ENCODE measurements around the gene TMA7.

Gene TMA7

GRCh38 chr3:48439820-48440589 is at the start of gene TMA7, which contains the start of gene CCDC51:
Gene TMA7, plus strand, starts transcription at chr3:48440257. Its CDS starts 40 bp downstream, at chr3:48440297.
Gene CCDC51, minus strand, starts transcription at chr3:48440119. Its CDS starts 4,991 bp downstream, at chr3:48435128.
- TF ChIP-seq GATA3 (IDR thresholded peaks at IDR 0.05; ENCODE audit: low read depth, low read length) (no peak), GATA2 (IDR thresholded peaks at IDR 0.05; ENCODE audit: low read depth, low read length) (peak; percentile 61)

DNA sequence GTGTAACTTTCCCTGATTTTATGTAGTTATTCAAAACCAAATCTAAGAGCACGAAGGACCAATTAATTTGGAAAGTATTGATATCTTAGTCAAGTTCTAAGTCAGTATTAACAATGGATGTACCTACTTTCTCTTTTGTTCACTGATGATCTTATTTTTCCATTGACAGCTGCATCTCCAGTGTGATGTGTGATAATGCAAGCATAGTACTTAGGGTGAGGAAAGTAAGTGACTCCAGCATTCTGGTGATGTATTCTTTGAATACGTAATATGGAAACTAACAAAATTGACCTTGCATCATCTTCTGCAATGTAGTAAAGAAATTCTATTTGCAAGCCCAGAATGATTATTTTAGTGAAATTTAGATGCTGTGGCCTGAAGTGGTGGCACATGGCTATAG is 45.7 kb upstream of the TMA7 start:
- TF ChIP-seq GATA3 (IDR thresholded peaks at IDR 0.05; ENCODE audit: low read depth, low read length) (no peak), GATA2 (IDR thresholded peaks at IDR 0.05; ENCODE audit: low read depth, low read length) (no peak)

GRCh38 chr3:48395714-48396113 is 44.3 kb upstream of the TMA7 start:
- TF ChIP-seq GATA3 (IDR thresholded peaks at IDR 0.05; ENCODE audit: low read depth, low read length) (no peak), GATA2 (IDR thresholded peaks at IDR 0.05; ENCODE audit: low read depth, low read length) (no peak)

- no peak for TF ChIP-seq GATA3 (IDR thresholded peaks at IDR 0.05; ENCODE audit: low read depth, low read length)
- no peak for TF ChIP-seq GATA2 (IDR thresholded peaks at IDR 0.05; ENCODE audit: low read depth, low read length)
These were observed 42.0 kb upstream of the TMA7 start for GRCh38 chr3:48397767-48398681.

DNA sequence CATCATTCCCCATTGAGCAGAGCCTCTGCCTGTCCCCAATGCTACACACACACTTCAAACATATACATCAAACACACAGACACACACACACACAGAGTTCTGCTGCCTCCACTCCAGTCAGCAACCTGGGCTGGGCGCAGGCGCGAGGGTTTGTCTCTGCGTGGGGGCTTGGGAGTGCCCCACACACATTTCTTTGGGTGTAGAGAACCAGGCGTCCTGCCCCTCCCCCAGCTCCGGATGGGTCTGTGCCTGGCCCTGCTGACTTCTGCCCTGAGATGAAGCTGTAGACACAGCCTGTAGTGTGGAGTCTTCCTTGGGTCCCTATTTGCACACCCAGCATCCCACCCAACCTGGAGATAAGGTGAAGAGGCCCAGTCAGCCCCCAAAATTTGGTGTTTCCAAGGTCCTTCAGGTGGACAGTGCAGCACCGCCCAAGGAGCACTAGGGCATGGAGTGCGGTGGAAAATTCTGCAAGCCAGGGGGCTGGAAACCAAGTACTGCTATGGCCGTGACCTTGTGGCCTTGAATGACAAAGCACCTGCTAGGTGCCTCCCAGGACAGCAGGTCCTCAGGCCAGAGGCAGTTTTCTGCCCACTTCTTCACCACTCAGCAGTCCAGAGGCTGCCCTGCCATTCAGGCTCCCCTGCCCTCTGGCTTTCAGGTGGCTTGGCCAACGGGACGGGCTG is 41.2 kb upstream of the TMA7 start:
- no peak for TF ChIP-seq GATA2 (IDR thresholded peaks at IDR 0.05; ENCODE audit: low read depth, low read length)
- no peak for TF ChIP-seq GATA3 (IDR thresholded peaks at IDR 0.05; ENCODE audit: low read depth, low read length)

- TF ChIP-seq GATA2 (IDR thresholded peaks at IDR 0.05; ENCODE audit: low read depth, low read length) (no peak; the same call in 1 of the 2 replicates), GATA3 (IDR thresholded peaks at IDR 0.05; ENCODE audit: low read depth, low read length) (no peak)
These were observed 40.5 kb upstream of the TMA7 start for GRCh38 chr3:48399387-48400172.

DNA sequence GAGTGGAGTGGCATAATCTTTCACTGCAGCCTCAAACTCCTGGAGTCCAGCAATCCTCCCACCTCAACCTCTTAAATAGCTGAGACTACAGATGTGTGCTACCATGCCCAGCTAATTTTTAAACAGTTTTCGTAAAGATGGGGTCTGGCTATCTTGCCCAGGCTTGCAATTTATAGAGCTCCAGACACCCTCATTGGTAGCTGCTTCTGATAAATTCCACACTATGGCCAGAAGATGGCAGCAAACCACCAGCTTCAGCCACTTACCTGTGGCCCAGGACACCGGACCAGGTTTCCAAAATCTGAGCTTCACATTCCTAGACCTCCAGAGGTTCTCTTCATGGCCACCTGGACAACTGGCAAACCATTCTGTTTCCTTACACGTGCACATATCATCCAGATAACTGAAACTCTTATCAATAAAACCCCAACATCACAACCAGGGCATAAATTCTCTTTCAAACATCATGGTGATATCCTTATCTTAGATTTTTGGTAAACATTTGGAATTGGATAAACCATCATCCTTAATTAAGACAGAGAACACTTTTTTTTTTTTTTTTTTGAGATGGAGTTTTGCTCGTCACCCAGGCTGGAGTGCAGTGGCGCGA is 39.1 kb upstream of the TMA7 start:
- TF ChIP-seq GATA3 (IDR thresholded peaks at IDR 0.05; ENCODE audit: low read depth, low read length) (no peak), GATA2 (IDR thresholded peaks at IDR 0.05; ENCODE audit: low read depth, low read length) (no peak)

DNA sequence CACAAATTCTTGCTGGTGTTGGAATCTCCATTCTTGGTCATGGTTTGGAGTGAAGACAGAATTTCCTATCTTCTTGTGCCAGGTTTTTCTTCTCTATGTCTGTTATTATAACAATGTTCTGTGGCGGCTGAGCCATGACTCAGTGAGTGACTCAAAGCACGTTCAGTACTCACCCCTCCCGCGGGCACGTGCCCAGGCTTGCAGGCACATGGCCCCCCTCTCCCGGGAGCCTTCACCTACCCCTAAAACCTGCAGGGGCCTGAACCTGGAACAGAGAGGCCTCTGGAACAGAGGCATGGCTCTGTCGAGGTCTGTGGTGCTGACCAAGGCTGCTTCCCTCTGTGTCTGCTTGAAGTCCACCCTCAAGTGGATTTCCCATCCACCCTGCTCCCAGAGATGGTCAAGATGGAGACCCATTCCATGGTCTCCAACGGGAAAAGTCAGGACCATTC is 37.8 kb upstream of the TMA7 start:
- no peak for TF ChIP-seq GATA3 (IDR thresholded peaks at IDR 0.05; ENCODE audit: low read depth, low read length)

DNA sequence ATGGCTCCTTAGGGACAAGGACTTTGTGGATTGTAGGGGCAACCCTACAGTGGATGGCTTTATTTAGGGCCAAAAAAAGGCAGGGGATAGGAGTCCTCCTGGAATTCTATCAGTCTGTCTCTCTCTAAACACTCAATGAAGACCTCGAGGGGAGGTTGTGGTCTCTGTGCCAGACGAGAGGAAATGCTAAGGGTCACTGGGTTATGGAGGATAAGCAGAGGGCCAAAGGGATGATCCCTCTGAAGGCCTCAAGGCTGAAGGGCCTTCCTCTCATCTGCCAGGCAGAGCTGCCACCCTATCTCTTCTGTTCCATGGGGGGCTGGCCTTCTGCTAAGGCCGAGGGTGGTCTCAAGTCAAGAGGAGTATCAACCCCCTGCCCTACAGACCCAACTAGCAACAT is 37.1 kb upstream of the TMA7 start:
- TF ChIP-seq GATA2 (IDR thresholded peaks at IDR 0.05; ENCODE audit: low read depth, low read length): no peak
- TF ChIP-seq GATA3 (IDR thresholded peaks at IDR 0.05; ENCODE audit: low read depth, low read length): no peak

- TF ChIP-seq GATA2 (IDR thresholded peaks at IDR 0.05; ENCODE audit: low read depth, low read length): no peak
- no peak for TF ChIP-seq GATA3 (IDR thresholded peaks at IDR 0.05; ENCODE audit: low read depth, low read length)
These were observed 36.3 kb upstream of the TMA7 start for GRCh38 chr3:48403533-48404439.

GRCh38 chr3:48404440-48405342 is 35.4 kb upstream of the TMA7 start:
- TF ChIP-seq GATA2 (IDR thresholded peaks at IDR 0.05; ENCODE audit: low read depth, low read length) (no peak), GATA3 (IDR thresholded peaks at IDR 0.05; ENCODE audit: low read depth, low read length) (no peak)
